Kidney epithelial cell (primary cell): ENCODE results near the gene ALDH2. TPM values are rescaled to one million over a fixed set of nuclear protein-coding genes. Genes with fewer than 3 reads are reported as not detected.

Experiments used
- DNase-seq: peaks from one replicate; pipeline ENCODE4 v3.0.0-alpha.2; 2010; ENCODE audit warnings: low read depth
- H3K27me3 ChIP-seq: 2 replicates; pipeline ENCODE4 v1.6.0; 2011; ENCODE audit warnings: low read length; ENCODE audit not compliant: control insufficient read depth, insufficient read depth
- H3K36me3 ChIP-seq: 2 replicates; pipeline ENCODE4 v1.5.1; 2011; ENCODE audit warnings: low read length; ENCODE audit not compliant: control insufficient read depth, insufficient read depth
- H3K4me3 ChIP-seq: 2 replicates; pipeline ENCODE4 v1.5.1; 2011; ENCODE audit warnings: low read depth, mild to moderate bottlenecking, control low read depth, low read length
- total RNA-seq: library from RNA; depleted of rRNA; stranded (reverse); fragments of >200 nt; gene quantifications from 2 replicates; pipeline ENCODE4 v1.2.3, GENCODE V29; 2015
- TF ChIP-seq, protein P1 (sequence below): IDR thresholded peaks from 2 replicates; pipeline ENCODE4 v1.5.1; 2011; ENCODE audit warnings: mild to moderate bottlenecking, moderate library complexity, low read length, control low read depth, inconsistent platforms; ENCODE audit not compliant: insufficient read depth, poor library complexity, severe bottlenecking

The ALDH2 gene
- total RNA-seq, 1 donor from 2014 or later: 23.2 TPM

DNA sequence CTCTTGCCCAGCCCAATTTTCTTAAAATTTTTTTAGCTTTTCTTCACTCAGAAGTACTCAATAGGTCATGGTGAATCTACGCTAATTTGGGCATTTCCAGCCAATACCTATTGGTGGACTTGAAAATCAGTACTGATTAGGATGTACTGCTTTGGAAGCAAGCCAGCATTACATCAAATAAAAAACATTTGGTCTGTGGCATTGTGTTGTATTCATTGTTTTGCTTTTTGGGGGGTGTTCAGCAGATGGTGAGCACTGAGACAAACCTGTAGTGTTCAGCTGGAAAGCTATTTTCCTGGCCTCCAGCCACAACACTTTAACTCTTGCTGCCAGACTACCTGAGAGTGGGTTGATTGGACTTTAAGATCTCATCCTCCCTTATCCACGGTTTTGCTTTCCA lies 79.3 kb downstream of the ALDH2 start:
- no peak for DNase-seq
- H3K36me3 ChIP-seq: no peaks in the 10 kb centered on the region
- no peaks in the 10 kb centered on the region for H3K27me3 ChIP-seq
- H3K4me3 ChIP-seq: no peak overlapping the region
- TF ChIP-seq, protein P1, sequence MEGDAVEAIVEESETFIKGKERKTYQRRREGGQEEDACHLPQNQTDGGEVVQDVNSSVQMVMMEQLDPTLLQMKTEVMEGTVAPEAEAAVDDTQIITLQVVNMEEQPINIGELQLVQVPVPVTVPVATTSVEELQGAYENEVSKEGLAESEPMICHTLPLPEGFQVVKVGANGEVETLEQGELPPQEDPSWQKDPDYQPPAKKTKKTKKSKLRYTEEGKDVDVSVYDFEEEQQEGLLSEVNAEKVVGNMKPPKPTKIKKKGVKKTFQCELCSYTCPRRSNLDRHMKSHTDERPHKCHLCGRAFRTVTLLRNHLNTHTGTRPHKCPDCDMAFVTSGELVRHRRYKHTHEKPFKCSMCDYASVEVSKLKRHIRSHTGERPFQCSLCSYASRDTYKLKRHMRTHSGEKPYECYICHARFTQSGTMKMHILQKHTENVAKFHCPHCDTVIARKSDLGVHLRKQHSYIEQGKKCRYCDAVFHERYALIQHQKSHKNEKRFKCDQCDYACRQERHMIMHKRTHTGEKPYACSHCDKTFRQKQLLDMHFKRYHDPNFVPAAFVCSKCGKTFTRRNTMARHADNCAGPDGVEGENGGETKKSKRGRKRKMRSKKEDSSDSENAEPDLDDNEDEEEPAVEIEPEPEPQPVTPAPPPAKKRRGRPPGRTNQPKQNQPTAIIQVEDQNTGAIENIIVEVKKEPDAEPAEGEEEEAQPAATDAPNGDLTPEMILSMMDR: no peak

DNA sequence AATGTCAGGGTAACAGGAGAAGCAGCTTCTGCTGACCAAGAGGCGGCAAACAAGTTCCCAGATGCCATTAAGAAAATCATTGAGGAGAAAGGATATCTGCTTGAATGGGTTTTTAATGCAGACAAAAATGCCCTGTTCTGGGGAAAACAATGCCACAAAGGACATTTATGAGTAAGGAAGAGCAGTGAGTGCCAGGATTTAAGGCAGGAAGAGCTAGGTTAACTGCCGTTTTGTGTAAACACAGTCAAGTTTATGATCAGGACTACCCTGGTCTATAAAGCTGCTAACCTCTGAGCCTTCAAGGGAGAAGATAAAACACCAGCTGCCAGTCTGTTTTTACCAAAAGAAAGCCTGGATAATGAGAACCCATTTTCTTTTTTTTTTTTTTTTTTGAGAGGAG lies 83.8 kb downstream of the ALDH2 start:
- TF ChIP-seq, protein P1: no peak
- DNase-seq: no peak
- Histone ChIP-seq H3K27me3 (no peaks in the 10 kb centered on the region), H3K36me3 (no peaks in the 10 kb centered on the region), H3K4me3 (no peak overlapping the region)

DNA sequence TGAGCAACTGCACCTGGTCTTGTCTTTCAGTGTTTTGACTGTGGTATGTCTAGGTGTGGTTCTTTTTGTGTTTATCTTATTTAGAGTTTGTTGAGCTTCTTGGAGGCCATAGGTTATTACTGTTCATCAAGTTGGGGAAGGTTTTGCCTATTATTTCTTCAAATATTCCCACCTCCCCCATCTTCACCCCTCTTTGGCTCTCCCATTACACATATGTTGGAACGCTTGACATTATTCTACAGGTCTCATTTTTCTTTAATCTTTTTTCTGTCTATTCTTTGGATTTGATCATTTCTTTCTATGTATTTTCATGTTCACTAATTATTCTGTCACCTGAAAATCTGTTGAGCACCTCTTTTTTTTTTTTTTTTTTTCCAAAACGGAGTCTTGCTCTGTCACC lies 91.5 kb downstream of the ALDH2 start:
- H3K27me3 ChIP-seq: no peaks in the 10 kb centered on the region
- TF ChIP-seq, protein P1: no peak
- no peaks in the 10 kb centered on the region for H3K36me3 ChIP-seq
- no peak overlapping the region for H3K4me3 ChIP-seq
- DNase-seq: no peak

DNA sequence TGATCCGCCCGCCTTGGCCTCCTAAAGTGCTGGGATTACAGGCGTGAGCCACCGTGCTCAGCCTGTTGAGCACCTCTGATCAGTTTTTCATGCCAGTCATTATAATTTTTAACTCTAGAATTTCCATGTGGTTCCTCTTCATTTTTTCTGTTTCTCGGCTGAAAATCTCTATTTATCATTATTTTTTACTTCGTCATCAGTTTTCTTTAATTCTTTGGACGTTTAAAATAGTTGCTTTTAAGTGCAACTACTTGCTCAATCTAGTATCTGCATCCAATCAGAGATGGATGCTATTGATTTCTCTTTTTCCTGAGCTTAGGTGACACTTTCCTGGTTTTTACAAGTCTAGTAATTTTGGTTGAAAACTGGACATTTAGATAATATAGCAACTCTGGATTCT lies 92.0 kb downstream of the ALDH2 start:
- Histone ChIP-seq H3K4me3 (no peak overlapping the region), H3K27me3 (no peaks in the 10 kb centered on the region), H3K36me3 (no peaks in the 10 kb centered on the region)
- no peak for DNase-seq
- TF ChIP-seq, protein P1: no peak

DNA sequence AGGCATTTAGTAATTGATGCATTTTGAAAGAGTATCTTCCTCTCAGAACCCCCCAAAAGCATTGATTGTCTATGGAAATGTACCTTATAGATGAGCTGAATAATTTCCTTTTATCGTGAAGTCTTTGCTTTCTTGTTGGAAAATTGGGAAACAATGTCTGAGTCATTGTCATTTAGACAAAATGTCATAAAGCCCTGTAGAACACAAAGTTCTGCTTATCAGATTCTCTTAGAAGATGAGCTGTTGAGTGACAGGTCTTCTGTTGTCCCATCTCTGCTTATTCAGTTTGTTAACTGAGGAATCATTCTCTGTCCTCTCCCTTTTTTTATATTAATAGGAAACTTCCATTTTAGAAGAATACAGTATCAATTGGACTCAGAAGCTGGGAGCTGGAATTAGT lies 98.2 kb downstream of the ALDH2 start:
- Histone ChIP-seq H3K27me3 (no peaks in the 10 kb centered on the region), H3K36me3 (no peaks in the 10 kb centered on the region), H3K4me3 (no peak overlapping the region)
- DNase-seq: no peak
- TF ChIP-seq, protein P1: no peak

Other genes starting within 250 kb of the ALDH2 start
- gene ATXN2, start 167.6 kb upstream of the ALDH2 start, total RNA-seq: 26.3 and 36.6 TPM in 2 replicates
- gene BRAP, start 81.0 kb upstream of the ALDH2 start, total RNA-seq: 18.8 and 19.0 TPM in 2 replicates
- gene ACAD10, start 80.9 kb upstream of the ALDH2 start, total RNA-seq: 40.8 and 41.2 TPM in 2 replicates
- gene MAPKAPK5, start 75.3 kb downstream of the ALDH2 start, total RNA-seq: 58.2 and 68.7 TPM in 2 replicates
- 8.2 and 10.7 TPM in 2 replicates for gene TMEM116, start 246.2 kb downstream of the ALDH2 start, total RNA-seq
- 86.4 and 95.8 TPM in 2 replicates for gene ERP29, start 246.5 kb downstream of the ALDH2 start, total RNA-seq